ENCODE measurements around the gene HIVEP3.

DNA sequence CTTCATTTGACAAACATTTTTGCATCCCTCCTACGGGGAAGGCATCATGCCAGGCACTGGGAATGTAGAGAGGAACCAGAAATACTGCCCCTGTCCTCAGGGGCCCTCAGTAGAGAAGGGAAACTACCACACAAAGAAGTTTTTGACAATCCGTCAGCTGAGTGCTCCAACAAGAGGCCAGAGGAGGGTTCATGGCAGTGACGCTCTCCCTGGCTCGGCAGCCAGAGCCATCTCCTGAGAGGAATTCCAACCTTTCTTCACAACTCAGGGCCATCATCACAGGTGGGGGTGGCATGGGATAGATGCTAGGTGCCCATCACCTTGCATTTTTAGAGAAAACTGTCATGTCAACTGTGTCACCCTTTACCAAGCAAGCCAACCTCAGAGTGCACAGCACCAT, 154.1 kb downstream of the HIVEP3 start:
- TF ChIP-seq EZH2 (IDR thresholded peaks at IDR 0.05; ENCODE audit: borderline replicate concordance, low read depth, low read length, severe bottlenecking), result no peak
- TF ChIP-seq, protein P1, sequence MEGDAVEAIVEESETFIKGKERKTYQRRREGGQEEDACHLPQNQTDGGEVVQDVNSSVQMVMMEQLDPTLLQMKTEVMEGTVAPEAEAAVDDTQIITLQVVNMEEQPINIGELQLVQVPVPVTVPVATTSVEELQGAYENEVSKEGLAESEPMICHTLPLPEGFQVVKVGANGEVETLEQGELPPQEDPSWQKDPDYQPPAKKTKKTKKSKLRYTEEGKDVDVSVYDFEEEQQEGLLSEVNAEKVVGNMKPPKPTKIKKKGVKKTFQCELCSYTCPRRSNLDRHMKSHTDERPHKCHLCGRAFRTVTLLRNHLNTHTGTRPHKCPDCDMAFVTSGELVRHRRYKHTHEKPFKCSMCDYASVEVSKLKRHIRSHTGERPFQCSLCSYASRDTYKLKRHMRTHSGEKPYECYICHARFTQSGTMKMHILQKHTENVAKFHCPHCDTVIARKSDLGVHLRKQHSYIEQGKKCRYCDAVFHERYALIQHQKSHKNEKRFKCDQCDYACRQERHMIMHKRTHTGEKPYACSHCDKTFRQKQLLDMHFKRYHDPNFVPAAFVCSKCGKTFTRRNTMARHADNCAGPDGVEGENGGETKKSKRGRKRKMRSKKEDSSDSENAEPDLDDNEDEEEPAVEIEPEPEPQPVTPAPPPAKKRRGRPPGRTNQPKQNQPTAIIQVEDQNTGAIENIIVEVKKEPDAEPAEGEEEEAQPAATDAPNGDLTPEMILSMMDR (IDR thresholded peaks at IDR 0.05; ENCODE audit: borderline replicate concordance, extremely low read depth, low read length, poor library complexity, severe bottlenecking), result no peak

Data from DND-41 (cell line).